RWPE1 (cell line): Measurements from ENCODE around the gene TDRD9.

Experiments
- CTCF ChIA-PET: fragments of 350-600 bp; sonication (Branson Sonifier 250); formaldehyde crosslinking; extraction: SDS; loops from one replicate; lab custom pipeline; 2021; lab: Yijun Ruan, JAX
- POLR2A ChIA-PET: fragments of 400-600 bp; formaldehyde crosslinking; extraction: SDS; loops from one replicate; lab custom pipeline; 2020; ENCODE audit warnings: antibody characterized with exemption; ENCODE audit not compliant: low non-redundant PET; lab: Yijun Ruan, JAX
- DNase-seq: peaks from one replicate; pipeline ENCODE4 v3.0.0; 2012; ENCODE audit warnings: low spot score
- H3K27ac ChIP-seq: fragments of 450-650 bp; 2 replicates; pipeline ENCODE4 v1.5.1; 2017
- TF ChIP-seq, protein P1 (sequence below): fragments of 450-650 bp; conservative IDR thresholded peaks from 2 replicates; pipeline ENCODE4 v1.5.1; 2017; ENCODE audit warnings: low read depth, mild to moderate bottlenecking

The TDRD9 gene

DNA sequence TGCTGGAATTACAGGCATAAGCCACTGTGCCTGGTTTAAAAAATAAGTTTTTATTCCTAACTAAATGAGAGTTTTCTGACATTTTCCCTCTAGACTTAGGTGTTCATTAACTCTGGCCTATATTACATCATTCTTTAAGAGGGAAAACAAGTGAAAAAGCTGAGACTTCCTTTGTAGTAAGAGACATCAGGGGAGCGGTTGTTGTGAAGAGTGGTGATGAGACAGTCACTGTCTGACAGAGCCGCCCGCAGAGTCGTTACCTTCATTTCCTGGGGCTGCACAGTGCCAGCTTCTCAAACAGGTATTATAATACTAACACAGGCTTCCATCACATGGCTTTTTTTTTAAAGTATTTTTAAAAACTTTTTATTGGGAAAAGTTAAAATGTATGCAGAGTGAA, 19.7 kb upstream of the TDRD9 start:
- CTCF ChIA-PET = interaction anchor here (1.0 kb wide), 1 partner anchor 100 kb away, joined by 3 read pairs; no protein-coding TSS in a partner anchor
- no peak overlapping the region for H3K27ac ChIP-seq
- TF ChIP-seq, protein P1, sequence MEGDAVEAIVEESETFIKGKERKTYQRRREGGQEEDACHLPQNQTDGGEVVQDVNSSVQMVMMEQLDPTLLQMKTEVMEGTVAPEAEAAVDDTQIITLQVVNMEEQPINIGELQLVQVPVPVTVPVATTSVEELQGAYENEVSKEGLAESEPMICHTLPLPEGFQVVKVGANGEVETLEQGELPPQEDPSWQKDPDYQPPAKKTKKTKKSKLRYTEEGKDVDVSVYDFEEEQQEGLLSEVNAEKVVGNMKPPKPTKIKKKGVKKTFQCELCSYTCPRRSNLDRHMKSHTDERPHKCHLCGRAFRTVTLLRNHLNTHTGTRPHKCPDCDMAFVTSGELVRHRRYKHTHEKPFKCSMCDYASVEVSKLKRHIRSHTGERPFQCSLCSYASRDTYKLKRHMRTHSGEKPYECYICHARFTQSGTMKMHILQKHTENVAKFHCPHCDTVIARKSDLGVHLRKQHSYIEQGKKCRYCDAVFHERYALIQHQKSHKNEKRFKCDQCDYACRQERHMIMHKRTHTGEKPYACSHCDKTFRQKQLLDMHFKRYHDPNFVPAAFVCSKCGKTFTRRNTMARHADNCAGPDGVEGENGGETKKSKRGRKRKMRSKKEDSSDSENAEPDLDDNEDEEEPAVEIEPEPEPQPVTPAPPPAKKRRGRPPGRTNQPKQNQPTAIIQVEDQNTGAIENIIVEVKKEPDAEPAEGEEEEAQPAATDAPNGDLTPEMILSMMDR = no peak
- DNase-seq = no peak
- POLR2A ChIA-PET = no interaction called here

- POLR2A ChIA-PET = no interaction called here
- no peak for DNase-seq
- TF ChIP-seq, protein P1 = no peak
- CTCF ChIA-PET = interaction anchor here (0.6 to 2.5 kb wide), 14 partner anchors 9 to 356 kb away, joined by 3 to 36 read pairs (median 4); a partner anchor contains a TSS
- peak overlapping the region; percentile 65 for H3K27ac ChIP-seq
Measured at GRCh38 chr14:103909531-103910261, 18.6 kb upstream of the TDRD9 start.

DNA sequence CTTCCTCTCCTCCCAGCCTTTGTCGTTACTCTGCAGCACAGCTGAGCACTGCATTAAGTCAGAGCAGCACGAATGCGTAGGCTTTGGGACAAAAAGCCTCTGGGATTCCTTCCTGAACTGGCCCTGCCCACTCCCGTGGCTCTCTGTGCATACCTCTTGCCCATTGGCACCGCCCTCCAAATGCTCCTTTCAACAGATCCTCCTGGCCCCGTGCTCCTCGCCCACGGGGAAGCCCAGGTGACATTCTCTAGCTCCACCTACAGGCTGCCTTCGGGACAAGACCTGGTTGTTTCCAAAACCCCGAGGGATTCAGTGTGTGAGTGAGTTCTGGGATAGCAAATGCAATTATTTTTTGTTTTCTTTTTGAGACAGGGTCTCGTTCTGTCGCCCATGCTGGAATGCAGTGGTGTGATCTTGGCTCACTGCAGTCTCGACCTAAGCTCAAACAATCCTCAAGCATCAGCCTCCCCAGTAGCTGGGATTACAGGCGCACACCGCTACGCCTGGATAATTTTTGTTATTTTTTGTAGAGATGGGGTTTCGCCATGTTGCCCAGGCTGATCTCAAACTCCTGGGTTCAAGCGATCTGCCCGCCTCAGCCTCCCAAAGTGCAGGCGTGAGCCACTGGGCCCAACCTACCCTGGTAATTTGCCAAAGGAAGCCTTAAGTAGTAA, 17.9 kb upstream of the TDRD9 start:
- TF ChIP-seq, protein P1 = peak; percentile 91
- peak; percentile 94 for DNase-seq
- peak overlapping the region; percentile 65 for H3K27ac ChIP-seq
- ChIA-PET CTCF (interaction anchor here (0.6 to 2.5 kb wide), 14 partner anchors 10 to 356 kb away, joined by 3 to 36 read pairs (median 5); a partner anchor contains a TSS), POLR2A (no interaction called here)

DNA sequence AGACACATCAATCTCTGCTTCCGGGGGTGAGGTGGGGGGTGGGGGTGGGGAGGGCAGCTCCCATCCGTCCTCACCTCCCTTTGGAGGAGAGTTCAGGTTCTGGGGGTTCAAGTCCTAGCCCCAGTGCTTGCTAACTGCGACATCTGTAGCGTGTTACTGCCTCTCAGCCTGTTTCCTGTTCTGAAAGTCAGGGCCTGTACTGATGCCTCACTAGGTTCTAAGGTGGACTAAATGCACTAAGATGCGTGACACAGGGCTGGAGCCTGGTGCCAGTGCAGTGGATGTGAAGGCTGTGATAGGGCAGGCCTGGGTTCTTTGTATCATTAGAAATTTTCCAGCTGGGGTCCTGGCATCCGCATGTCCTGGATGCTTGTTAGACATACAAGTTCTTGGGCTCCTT, 17.3 kb upstream of the TDRD9 start:
- no peak for DNase-seq
- H3K27ac ChIP-seq = peak overlapping the region; percentile 65
- ChIA-PET POLR2A (no interaction called here), CTCF (interaction anchor here (0.5 to 2.5 kb wide), 10 partner anchors 10 to 176 kb away, joined by 3 to 36 read pairs (median 6); a partner anchor contains a TSS)
- TF ChIP-seq, protein P1 = no peak

DNA sequence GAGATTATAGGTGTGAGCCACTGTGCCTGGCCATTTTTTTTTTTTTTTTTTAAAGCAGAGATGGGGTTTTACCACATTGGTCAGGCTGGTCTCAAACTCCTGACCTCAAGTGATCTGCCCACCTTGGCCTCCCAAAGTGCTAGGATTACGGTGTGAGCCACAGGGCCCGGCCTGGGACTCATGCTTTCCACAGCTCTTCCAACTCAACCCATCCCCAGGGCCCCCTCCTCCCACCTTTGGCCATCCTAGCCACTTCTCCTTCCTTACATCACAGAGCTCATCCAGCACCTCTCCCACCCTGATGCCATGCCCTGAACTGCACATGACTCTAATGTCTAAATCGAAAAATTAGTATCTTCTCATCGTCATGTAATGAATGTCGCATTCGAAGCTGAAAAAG, 12.6 kb upstream of the TDRD9 start:
- POLR2A ChIA-PET = interaction anchor here (1.1 kb wide), 1 partner anchor 106 kb away, joined by 9 read pairs; no protein-coding TSS in a partner anchor
- TF ChIP-seq, protein P1 = no peak
- H3K27ac ChIP-seq = peak overlapping the region; percentile 23; the same call in 1 of the 2 replicates
- CTCF ChIA-PET = interaction anchor here (0.6 to 0.8 kb wide), 2 partner anchors 107 to 981 kb away, joined by 3 read pairs; no protein-coding TSS in a partner anchor
- no peak for DNase-seq

DNA sequence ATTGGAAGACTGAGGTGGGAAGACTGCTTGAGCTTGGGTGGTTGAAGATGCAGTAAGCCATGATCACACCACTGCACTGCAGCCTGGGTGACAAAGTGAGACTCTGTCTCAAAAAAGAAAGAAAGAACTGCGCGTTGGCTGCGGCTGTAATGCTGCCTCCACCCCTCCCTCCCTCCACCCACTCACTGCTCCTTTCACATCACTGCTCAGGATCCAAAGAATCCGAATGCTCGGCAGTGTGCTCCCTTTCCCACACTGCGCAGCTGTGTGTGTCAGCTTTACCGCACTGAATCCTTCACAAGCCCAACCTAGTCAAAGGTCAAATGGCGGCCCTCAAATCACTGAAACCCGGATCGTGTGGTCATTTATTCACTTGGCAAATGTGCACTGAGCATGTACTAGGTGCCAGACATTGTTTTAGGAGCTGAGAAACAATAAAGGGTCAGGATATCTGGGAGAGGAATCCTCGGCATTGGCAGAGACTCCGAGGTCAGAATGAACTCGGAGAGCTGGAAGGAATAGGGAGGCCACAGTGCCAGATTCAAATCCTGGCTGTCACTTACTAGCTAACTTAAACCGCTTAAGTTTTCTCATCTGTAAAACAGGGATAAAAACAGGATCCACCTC, 11.5 kb upstream of the TDRD9 start:
- ChIA-PET CTCF (interaction anchor here (0.7 to 1.4 kb wide), 3 partner anchors 109 to 852 kb away, joined by 3 to 9 read pairs (median 3); no protein-coding TSS in a partner anchor), POLR2A (no interaction called here)

More for the DNA sequence above, 11.5 kb upstream of the TDRD9 start:
- H3K27ac ChIP-seq = no peak overlapping the region
- no peak for DNase-seq
- TF ChIP-seq, protein P1 = no peak
